H9 (cell line): Measurements from ENCODE around the gene KCTD1. TPM values are rescaled to one million over a fixed set of nuclear protein-coding genes. Genes with fewer than 3 reads are reported as not detected.

ENCODE experiments used
- DNase-seq: peaks from one replicate; pipeline ENCODE4 v3.0.0-alpha.2; 2017
- H2AFZ ChIP-seq: one replicate; pipeline ENCODE4 v1.6.1; 2013; ENCODE audit warnings: mild to moderate bottlenecking, low read length, control low read depth, moderate library complexity
- H2AK5ac ChIP-seq: 2 replicates; pipeline ENCODE4 v1.6.1; 2013; ENCODE audit warnings: low read length, control low read depth, mixed read lengths; ENCODE audit not compliant: insufficient read length
- H2BK120ac ChIP-seq: one replicate; pipeline ENCODE4 v1.6.1; 2013; ENCODE audit warnings: low read depth, mild to moderate bottlenecking, low read length, control low read depth, inconsistent platforms; ENCODE audit not compliant: poor library complexity, severe bottlenecking
- H2BK12ac ChIP-seq: 2 replicates; pipeline ENCODE4 v1.6.1; 2013; ENCODE audit warnings: low read length, control low read depth, mixed read lengths, low read depth; ENCODE audit not compliant: insufficient read length
- H2BK15ac ChIP-seq: 2 replicates; pipeline ENCODE4 v1.6.1; 2013; ENCODE audit warnings: low read depth, low read length, control low read depth
- H2BK20ac ChIP-seq: one replicate; pipeline ENCODE4 v1.6.1; 2013; ENCODE audit warnings: low read depth, mild to moderate bottlenecking, low read length, control low read depth, inconsistent platforms; ENCODE audit not compliant: poor library complexity, severe bottlenecking
- H2BK5ac ChIP-seq: 2 replicates; pipeline ENCODE4 v1.6.1; 2013; ENCODE audit warnings: low read length, control low read depth, mixed read lengths; ENCODE audit not compliant: insufficient read length
- H3K14ac ChIP-seq: 2 replicates; pipeline ENCODE4 v1.6.1; 2013; ENCODE audit warnings: low read length, control low read depth; ENCODE audit not compliant: insufficient read depth
- H3K18ac ChIP-seq: 2 replicates; pipeline ENCODE4 v1.6.1; 2013; ENCODE audit warnings: low read depth, mild to moderate bottlenecking, mixed read lengths, low read length, control low read depth; ENCODE audit not compliant: insufficient read length
- H3K23ac ChIP-seq: 2 replicates; pipeline ENCODE4 v1.6.1; 2013; ENCODE audit warnings: low read length, control low read depth, mixed read lengths, low read depth; ENCODE audit not compliant: insufficient read length
- H3K23me2 ChIP-seq: 2 replicates; pipeline ENCODE4 v1.6.1; 2013; ENCODE audit warnings: low read depth, mild to moderate bottlenecking, mixed read lengths, low read length, control low read depth; ENCODE audit not compliant: insufficient read length, poor library complexity, severe bottlenecking
- H3K27ac ChIP-seq: 2 replicates; pipeline ENCODE4 v1.5.1; 2013; ENCODE audit warnings: low read length, control low read depth, mixed read lengths, low read depth; ENCODE audit not compliant: insufficient read length
- H3K27me3 ChIP-seq: 2 replicates; pipeline ENCODE4 v1.6.1; 2013; ENCODE audit warnings: low read length, control low read depth, inconsistent platforms; ENCODE audit not compliant: insufficient read depth
- H3K4ac ChIP-seq: 2 replicates; pipeline ENCODE4 v1.6.1; 2013; ENCODE audit warnings: low read depth, mild to moderate bottlenecking, control low read depth, inconsistent platforms, low read length, moderate library complexity
- H3K4me1 ChIP-seq: 2 replicates; pipeline ENCODE4 v1.6.1; 2013; ENCODE audit warnings: low read length, control low read depth, inconsistent platforms; ENCODE audit not compliant: insufficient read depth
- H3K4me2 ChIP-seq: 2 replicates; pipeline ENCODE4 v1.6.1; 2013; ENCODE audit warnings: low read length, control low read depth, mixed read lengths; ENCODE audit not compliant: insufficient read length, insufficient read depth
- H3K56ac ChIP-seq: 2 replicates; pipeline ENCODE4 v1.6.1; 2013; ENCODE audit warnings: low read depth, mild to moderate bottlenecking, mixed read lengths, low read length, control low read depth; ENCODE audit not compliant: insufficient read length
- H3K79me1 ChIP-seq: 2 replicates; pipeline ENCODE4 v1.6.1; 2013; ENCODE audit warnings: low read depth, mild to moderate bottlenecking, moderate library complexity, low read length, control low read depth, inconsistent platforms; ENCODE audit not compliant: insufficient read depth, poor library complexity, severe bottlenecking
- H3K79me2 ChIP-seq: 2 replicates; pipeline ENCODE4 v1.6.1; 2013; ENCODE audit warnings: low read length, control low read depth, inconsistent platforms; ENCODE audit not compliant: insufficient read depth
- H3K9ac ChIP-seq: 2 replicates; pipeline ENCODE4 v1.6.1; 2013; ENCODE audit warnings: low read length, control low read depth, mixed read lengths; ENCODE audit not compliant: insufficient read length; ENCODE audit errors: extremely low read depth
- H3K9me3 ChIP-seq: one replicate; pipeline ENCODE4 v1.6.1; 2013; ENCODE audit warnings: low read depth, low read length, inconsistent platforms; ENCODE audit not compliant: control insufficient read depth
- H3T11ph ChIP-seq: one replicate; pipeline ENCODE4 v1.6.1; 2013; ENCODE audit warnings: mild to moderate bottlenecking, low read length, control low read depth, inconsistent platforms
- H4K20me1 ChIP-seq: one replicate; pipeline ENCODE4 v1.6.1; 2013; ENCODE audit not compliant: control insufficient read depth, insufficient read length, insufficient read depth
- H4K5ac ChIP-seq: 2 replicates; pipeline ENCODE4 v1.6.1; 2013; ENCODE audit warnings: low read depth, mild to moderate bottlenecking, mixed read lengths, low read length, control low read depth; ENCODE audit not compliant: insufficient read length
- H4K8ac ChIP-seq: replicated peaks from 2 replicates; pipeline ENCODE4 v1.6.1; 2013; ENCODE audit warnings: low read length, control low read depth, mixed read lengths, low read depth; ENCODE audit not compliant: insufficient read length
- H4K91ac ChIP-seq: 2 replicates; pipeline ENCODE4 v1.6.1; 2013; ENCODE audit warnings: low read depth, mild to moderate bottlenecking, moderate library complexity, mixed read lengths, low read length, control low read depth; ENCODE audit not compliant: insufficient read length
- H3K27ac Mint-ChIP-seq, 3 experiments: 2 replicates in 2 of 3; 3 replicates in 1 of 3; pipeline ENCODE4 v1.8.0; 2020 to 2021; ENCODE audit warnings: mixed read lengths in 3 of 3, mild to moderate bottlenecking in 1 of 3, moderate library complexity in 1 of 3
- H3K27me3 Mint-ChIP-seq: 2 replicates; pipeline ENCODE4 v1.8.0; 2021; ENCODE audit warnings: low read depth, mild to moderate bottlenecking, moderate library complexity, mixed read lengths
- H3K36me3 Mint-ChIP-seq, 3 experiments: 2 replicates in 2 of 3; 3 replicates in 1 of 3; pipeline ENCODE4 v1.8.0; 2020 to 2021; ENCODE audit warnings: low read depth in 3 of 3, mixed read lengths in 3 of 3; ENCODE audit not compliant: insufficient read depth in 1 of 3
- H3K4me1 Mint-ChIP-seq, 2 experiments: 2 replicates each; pipeline ENCODE4 v1.8.0; 2020; ENCODE audit warnings: mixed read lengths in 2 of 2
- H3K4me3 Mint-ChIP-seq, 2 experiments: 2 replicates in 1 of 2; 3 replicates in 1 of 2; pipeline ENCODE4 v1.8.0; 2020 to 2021; ENCODE audit warnings: mild to moderate bottlenecking in 2 of 2, mixed read lengths in 2 of 2, moderate library complexity in 1 of 2
- H3K9me3 Mint-ChIP-seq, 2 experiments: 2 replicates in 1 of 2; 3 replicates in 1 of 2; pipeline ENCODE4 v1.8.0; 2020; ENCODE audit warnings: mild to moderate bottlenecking in 2 of 2, mixed read lengths in 2 of 2, moderate library complexity in 1 of 2
- CTCF ChIP-seq: fragments of 200-600 bp; sonication (generic); conservative IDR thresholded peaks from 3 replicates; pipeline ENCODE4 v1.8.0; 2021; ENCODE audit warnings: antibody characterized with exemption, mild to moderate bottlenecking
- WGBS: extraction: QIAGEN DNeasy Blood & Tissue Kit; methylation state at CpG from one replicate; pipeline ENCODE4 v1.1.7; 2013; ENCODE audit warnings: missing lambda C conversion rate, low lambda C conversion rate, mixed read lengths; ENCODE audit not compliant: insufficient read length; ENCODE audit errors: extremely low coverage; 5-methylcytosine and 5-hydroxymethylcytosine counted together
- total RNA-seq: library from RNA; stranded (reverse); gene quantifications from 2 replicates; pipeline ENCODE4 v1.2.1, GENCODE V29; 2021

Gene KCTD1
- total RNA-seq, 1 experiment from 2014 or later = 10.8 TPM

DNA sequence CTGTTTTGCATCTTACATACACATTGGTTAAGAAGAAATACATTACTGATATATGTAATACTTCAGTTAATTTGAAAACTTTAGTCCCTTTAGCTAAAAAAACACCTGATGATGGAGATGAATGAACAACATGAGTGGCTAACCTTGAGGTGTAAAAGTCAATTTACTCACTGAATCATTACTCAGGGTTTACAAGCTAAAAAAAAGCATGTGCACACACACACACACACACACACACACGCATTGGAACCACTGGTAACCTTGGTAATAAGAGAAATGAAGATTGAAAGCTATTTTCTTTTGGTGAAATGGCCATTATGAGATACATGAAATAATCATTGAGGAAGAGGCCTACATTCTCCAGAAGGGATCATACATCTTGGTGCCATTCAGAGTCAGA lies 51.8 kb downstream of the KCTD1 start:
- no peak overlapping the region for H2BK120ac ChIP-seq
- no CpG with 5 or more reads among the region's 1 CpG for WGBS
- H4K5ac ChIP-seq = no peak overlapping the region
- no peak overlapping the region for H4K91ac ChIP-seq
- no peak overlapping the region for H3K56ac ChIP-seq
- no peak overlapping the region for H3K4ac ChIP-seq
- H3T11ph ChIP-seq = no peak overlapping the region
- H3K79me1 ChIP-seq = no peaks in the 10 kb centered on the region
- no peak for DNase-seq
- Mint-ChIP-seq H3K4me1 (peaks cover 10 to 14% of the 10 kb centered on the region in 2 experiments), H3K27ac (no peak overlapping the region), H3K9me3 (no peaks in the 10 kb centered on the region), H3K27me3 (no peaks in the 10 kb centered on the region), H3K36me3 (no peaks in the 10 kb centered on the region; a peak in 1 of 7 replicates), H3K4me3 (no peak overlapping the region)
- H2BK12ac ChIP-seq = no peak overlapping the region
- H3K23me2 ChIP-seq = no peaks in the 10 kb centered on the region
- H3K9me3 ChIP-seq = no peaks in the 10 kb centered on the region
- no peaks in the 10 kb centered on the region for H3K79me2 ChIP-seq
- H2AFZ ChIP-seq = no peak overlapping the region
- H3K9ac ChIP-seq = no peak overlapping the region
- no peaks in the 10 kb centered on the region for H3K4me1 ChIP-seq
- H3K14ac ChIP-seq = no peak overlapping the region
- H2BK5ac ChIP-seq = no peak overlapping the region
- no peak overlapping the region for H4K8ac ChIP-seq
- no peak overlapping the region for H3K23ac ChIP-seq
- H3K27ac ChIP-seq = no peak overlapping the region
- no peak overlapping the region for H2AK5ac ChIP-seq
- H3K4me2 ChIP-seq = no peak overlapping the region
- no peaks in the 10 kb centered on the region for H3K27me3 ChIP-seq
- no peak overlapping the region for H2BK20ac ChIP-seq
- no peak overlapping the region for H2BK15ac ChIP-seq
- no peaks in the 10 kb centered on the region for H4K20me1 ChIP-seq
- no peak for TF ChIP-seq CTCF
- H3K18ac ChIP-seq = no peak overlapping the region
